ENCODE data around the gene ALG12.

ALG12 gene

GRCh38 chr22:49887702-49888101 lies 30.5 kb downstream of the ALG12 start:
- Histone ChIP-seq H3K9me3 (replicated peaks in 1 of 11) (peaks cover 29 to 75% (median 45%) of the 10 kb centered on the region in 11 experiments), H3K36me3 (peaks cover 96 to 100% (median 99%) of the 10 kb centered on the region in 11 experiments), H3K4me3 (no peak overlapping the region), H3K27ac (no peak overlapping the region), H3K4me2 (no peak overlapping the region), H4K20me1 (peaks cover 20 to 100% (median 70%) of the 10 kb centered on the region in 11 experiments; a peak in 21 of 22 replicates), H3K27me3 (no peaks in the 10 kb centered on the region), H3K4me1 (peaks cover 0 to 6% (median 0%) of the 10 kb centered on the region in 10 experiments; a peak in 4 of 20 replicates), H3K9ac (no peak overlapping the region)
- TF ChIP-seq Cebpa-rat (IDR thresholded peaks at IDR 0.05), result no peak

GRCh38 chr22:49887064-49887451 lies 31.2 kb downstream of the ALG12 start:
- peaks cover 29 to 75% (median 45%) of the 10 kb centered on the region in 11 experiments for H3K9me3 ChIP-seq (replicated peaks in 1 of 11)
- H3K36me3 ChIP-seq, result peaks cover 90 to 100% (median 99%) of the 10 kb centered on the region in 11 experiments
- no peak for TF ChIP-seq Cebpa-rat (IDR thresholded peaks at IDR 0.05)

GRCh38 chr22:49886346-49887063 lies 31.7 kb downstream of the ALG12 start:
- Histone ChIP-seq H3K4me1 (peaks cover 0 to 13% (median 8%) of the 10 kb centered on the region in 10 experiments; a peak in 12 of 20 replicates), H3K36me3 (peaks cover 86 to 100% (median 97%) of the 10 kb centered on the region in 11 experiments), H3K9me3 (replicated peaks in 1 of 11) (peaks cover 29 to 75% (median 45%) of the 10 kb centered on the region in 11 experiments), H3K4me2 (no peak overlapping the region), H3K27ac (no peak overlapping the region), H3K4me3 (no peak overlapping the region), H4K20me1 (peaks cover 32 to 100% (median 77%) of the 10 kb centered on the region in 11 experiments; a peak in 21 of 22 replicates), H3K9ac (no peak overlapping the region), H3K27me3 (no peaks in the 10 kb centered on the region)
- TF ChIP-seq Cebpa-rat (IDR thresholded peaks at IDR 0.05), result no peak

More at GRCh38 chr22:49887064-49887451, 31.2 kb downstream of the ALG12 start:
- Histone ChIP-seq H3K4me2 (no peak overlapping the region), H3K27me3 (no peaks in the 10 kb centered on the region), H3K9ac (no peak overlapping the region), H3K4me1 (peaks cover 0 to 12% (median 3%) of the 10 kb centered on the region in 10 experiments; a peak in 6 of 20 replicates), H3K27ac (no peak overlapping the region), H4K20me1 (peaks cover 27 to 100% (median 71%) of the 10 kb centered on the region in 11 experiments; a peak in 21 of 22 replicates), H3K4me3 (no peak overlapping the region)

GRCh38 chr22:49885881-49886280 lies 32.4 kb downstream of the ALG12 start:
- Histone ChIP-seq H4K20me1 (peaks cover 37 to 100% (median 83%) of the 10 kb centered on the region in 11 experiments; a peak in 21 of 22 replicates), H3K4me3 (no peak overlapping the region), H3K27me3 (no peaks in the 10 kb centered on the region), H3K9ac (no peak overlapping the region), H3K27ac (no peak overlapping the region), H3K36me3 (peaks cover 80 to 100% (median 95%) of the 10 kb centered on the region in 11 experiments), H3K4me2 (no peak overlapping the region), H3K4me1 (peaks cover 2 to 19% (median 14%) of the 10 kb centered on the region in 10 experiments; a peak in 18 of 20 replicates), H3K9me3 (replicated peaks in 1 of 11) (peaks cover 26 to 71% (median 42%) of the 10 kb centered on the region in 11 experiments)
- no peak for TF ChIP-seq Cebpa-rat (IDR thresholded peaks at IDR 0.05)

DNA sequence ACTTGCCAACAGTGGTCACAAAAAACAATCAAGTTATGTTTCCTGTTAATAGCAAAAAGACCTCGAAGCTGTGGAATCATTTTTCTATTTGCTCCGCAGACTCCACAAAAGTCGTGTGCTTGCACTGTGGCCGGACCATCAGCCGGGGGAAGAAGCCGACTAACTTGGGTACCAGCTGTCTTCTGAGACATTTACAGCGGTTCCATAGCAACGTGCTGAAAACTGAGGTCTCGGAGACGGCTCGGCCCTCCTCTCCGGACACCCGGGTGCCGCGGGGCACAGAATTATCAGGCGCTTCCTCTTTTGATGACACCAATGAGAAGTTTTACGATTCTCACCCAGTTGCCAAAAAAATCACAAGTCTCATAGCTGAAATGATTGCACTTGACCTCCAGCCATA lies 33.0 kb downstream of the ALG12 start:
- H3K9ac ChIP-seq, result no peak overlapping the region
- TF ChIP-seq Cebpa-rat (IDR thresholded peaks at IDR 0.05), result no peak
- peaks cover 20 to 65% (median 36%) of the 10 kb centered on the region in 11 experiments for H3K9me3 ChIP-seq (replicated peaks in 1 of 11)
- H3K27me3 ChIP-seq, result no peaks in the 10 kb centered on the region
- H3K4me2 ChIP-seq, result no peak overlapping the region
- H3K4me1 ChIP-seq, result peaks cover 8 to 25% (median 19%) of the 10 kb centered on the region in 10 experiments
- no peak overlapping the region for H3K27ac ChIP-seq
- peaks cover 43 to 100% (median 89%) of the 10 kb centered on the region in 11 experiments; a peak in 21 of 22 replicates for H4K20me1 ChIP-seq
- no peak overlapping the region for H3K4me3 ChIP-seq
- H3K36me3 ChIP-seq, result peaks cover 74 to 95% (median 90%) of the 10 kb centered on the region in 11 experiments

DNA sequence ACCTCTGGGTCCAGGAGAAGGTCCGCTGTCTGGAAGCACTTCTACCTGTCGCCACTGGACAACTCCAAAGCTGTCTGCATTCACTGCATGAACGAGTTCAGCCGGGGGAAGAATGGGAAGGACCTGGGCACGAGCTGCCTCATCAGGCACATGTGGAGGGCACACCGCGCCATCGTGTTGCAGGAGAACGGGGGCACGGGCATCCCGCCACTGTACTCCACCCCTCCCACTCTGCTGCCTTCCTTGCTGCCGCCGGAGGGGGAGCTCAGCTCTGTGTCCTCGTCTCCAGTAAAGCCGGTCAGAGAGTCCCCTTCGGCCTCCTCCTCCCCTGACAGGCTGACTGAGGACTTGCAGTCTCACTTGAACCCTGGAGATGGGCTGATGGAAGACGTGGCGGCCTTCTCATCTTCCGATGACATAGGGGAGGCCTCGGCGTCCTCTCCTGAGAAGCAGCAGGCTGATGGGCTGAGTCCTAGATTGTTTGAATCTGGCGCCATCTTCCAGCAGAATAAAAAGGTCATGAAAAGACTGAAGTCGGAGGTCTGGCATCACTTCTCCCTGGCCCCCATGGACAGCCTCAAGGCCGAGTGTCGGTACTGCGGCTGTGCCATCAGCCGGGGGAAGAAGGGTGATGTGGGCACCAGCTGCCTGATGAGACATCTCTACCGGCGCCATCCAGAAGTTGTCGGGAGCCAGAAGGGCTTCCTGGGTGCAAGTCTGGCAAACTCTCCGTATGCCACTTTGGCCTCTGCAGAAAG lies 33.6 kb downstream of the ALG12 start:
- Histone ChIP-seq H3K27me3 (no peaks in the 10 kb centered on the region), H3K9ac (no peak overlapping the region), H3K27ac (no peak overlapping the region), H3K36me3 (peaks cover 68 to 89% (median 84%) of the 10 kb centered on the region in 11 experiments), H3K4me2 (no peak overlapping the region), H4K20me1 (peaks cover 48 to 100% (median 90%) of the 10 kb centered on the region in 11 experiments; a peak in 21 of 22 replicates), H3K4me3 (no peak overlapping the region), H3K9me3 (replicated peaks in 1 of 11) (peaks cover 14 to 59% (median 30%) of the 10 kb centered on the region in 11 experiments), H3K4me1 (peaks cover 13 to 31% (median 25%) of the 10 kb centered on the region in 10 experiments)
- TF ChIP-seq Cebpa-rat (IDR thresholded peaks at IDR 0.05), result no peak

- peaks cover 13 to 32% (median 25%) of the 10 kb centered on the region in 10 experiments for H3K4me1 ChIP-seq
- no peak for TF ChIP-seq Cebpa-rat (IDR thresholded peaks at IDR 0.05)
- peaks cover 62 to 85% (median 78%) of the 10 kb centered on the region in 11 experiments for H3K36me3 ChIP-seq
- no peak overlapping the region for H3K4me3 ChIP-seq
- H3K9ac ChIP-seq, result no peak overlapping the region
- peaks cover 9 to 53% (median 26%) of the 10 kb centered on the region in 11 experiments for H3K9me3 ChIP-seq (replicated peaks in 1 of 11)
- no peak overlapping the region for H3K27ac ChIP-seq
- H3K4me2 ChIP-seq, result no peak overlapping the region
- H4K20me1 ChIP-seq, result peaks cover 48 to 99% (median 86%) of the 10 kb centered on the region in 11 experiments; a peak in 21 of 22 replicates
- H3K27me3 ChIP-seq, result no peaks in the 10 kb centered on the region
Measured at GRCh38 chr22:49884075-49884474, 34.2 kb downstream of the ALG12 start.

- Histone ChIP-seq H3K27me3 (no peaks in the 10 kb centered on the region), H4K20me1 (peaks cover 48 to 96% (median 79%) of the 10 kb centered on the region in 11 experiments; a peak in 21 of 22 replicates), H3K36me3 (peaks cover 59 to 85% (median 77%) of the 10 kb centered on the region in 11 experiments), H3K9ac (no peak overlapping the region), H3K27ac (no peak overlapping the region), H3K4me1 (peaks cover 13 to 32% (median 25%) of the 10 kb centered on the region in 10 experiments), H3K4me2 (no peak overlapping the region), H3K9me3 (replicated peaks in 1 of 11) (peaks cover 6 to 53% (median 26%) of the 10 kb centered on the region in 11 experiments; a peak in 20 of 22 replicates), H3K4me3 (no peak overlapping the region)
- TF ChIP-seq Cebpa-rat (IDR thresholded peaks at IDR 0.05), result no peak
Measured at GRCh38 chr22:49883294-49883640, 35.0 kb downstream of the ALG12 start.

All from BLaER1 treated with 17β-estradiol and CSF1 and Interleukin-3, amounts not matched to agents 10 nM and 100 nM (cell line).